Umbilical cord (tissue), 2 donors: ENCODE data around the gene CHST9. TPM values are rescaled to one million over a fixed set of nuclear protein-coding genes. Genes with fewer than 3 reads are reported as not detected.
A peak's percentile ranks its signal among the peaks of the same experiment; 100 is the strongest.
"Not testable (repeated sequence)": the region's sequence is repeated elsewhere in the genome, so short reads cannot be mapped to it uniquely, and the experiment has no call there.

Experiments
- DNase-seq: peaks from one replicate; pipeline ENCODE4 v3.0.0-alpha.2; 2015; ENCODE audit warnings: low spot score
- total RNA-seq: library from RNA; depleted of rRNA; stranded (reverse); fragments of >200 nt; gene quantifications from one replicate; pipeline ENCODE4 v1.2.3, GENCODE V29; 2014; ENCODE audit warnings: low replicate concordance; ENCODE audit not compliant: insufficient read depth

Gene CHST9
- total RNA-seq, 1 donor from 2014 or later: 3.4 TPM

GRCh38 chr18:27104743-27105142 lies 80.4 kb downstream of the CHST9 start:
- DNase-seq: no peak

- no peak for DNase-seq
These were observed 90.5 kb downstream of the CHST9 start for GRCh38 chr18:27094621-27095020.

GRCh38 chr18:27093290-27093689 lies 91.8 kb downstream of the CHST9 start:
- DNase-seq: not testable (repeated sequence)

- no peak for DNase-seq
These were observed 103.4 kb downstream of the CHST9 start for GRCh38 chr18:27081701-27082100.

- DNase-seq: no peak
These were observed 109.3 kb downstream of the CHST9 start for GRCh38 chr18:27075828-27076227.

- DNase-seq: no peak
These were observed 111.7 kb downstream of the CHST9 start for GRCh38 chr18:27073404-27073830.

- DNase-seq: peak; percentile 13
These were observed 120.4 kb downstream of the CHST9 start for GRCh38 chr18:27064673-27065072.

- DNase-seq: no peak
These were observed 122.3 kb downstream of the CHST9 start for GRCh38 chr18:27062802-27063201.

GRCh38 chr18:27061488-27062095 lies 123.5 kb downstream of the CHST9 start:
- DNase-seq: no peak

- DNase-seq: peak; percentile 80
These were observed 127.4 kb downstream of the CHST9 start for GRCh38 chr18:27057519-27058234.

- no peak for DNase-seq
These were observed 130.2 kb downstream of the CHST9 start for GRCh38 chr18:27054926-27055325.

- DNase-seq: no peak
These were observed 135.1 kb downstream of the CHST9 start for GRCh38 chr18:27049969-27050368.

- no peak for DNase-seq
These were observed 139.8 kb downstream of the CHST9 start for GRCh38 chr18:27045342-27045741.

GRCh38 chr18:27042177-27042576 lies 142.9 kb downstream of the CHST9 start:
- DNase-seq: no peak

- no peak for DNase-seq
These were observed 144.3 kb downstream of the CHST9 start for GRCh38 chr18:27040796-27041195.

GRCh38 chr18:27033722-27034121 lies 151.4 kb downstream of the CHST9 start:
- no peak for DNase-seq

GRCh38 chr18:27030421-27030820 lies 154.7 kb downstream of the CHST9 start:
- no peak for DNase-seq

GRCh38 chr18:27022477-27022876 lies 162.6 kb downstream of the CHST9 start:
- DNase-seq: peak; percentile 25

GRCh38 chr18:27017901-27018500 lies 167.1 kb downstream of the CHST9 start:
- peak; percentile 18 for DNase-seq

GRCh38 chr18:27014841-27015240 lies 170.3 kb downstream of the CHST9 start:
- DNase-seq: peak; percentile 9

- no peak for DNase-seq
These were observed 174.3 kb downstream of the CHST9 start for GRCh38 chr18:27010784-27011183.

GRCh38 chr18:27009293-27009692 lies 175.8 kb downstream of the CHST9 start:
- DNase-seq: no peak

GRCh38 chr18:27008575-27008974 lies 176.5 kb downstream of the CHST9 start:
- DNase-seq: no peak
